Activated CD8-positive, alpha-beta T cell treated with anti-CD3 and anti-CD28 coated beads, Interleukin-2, amount 10 ng/mL, durations not matched to agents 7 days and 5 days (primary cell): ENCODE results near the gene CPSF3. TPM values are rescaled to one million over a fixed set of nuclear protein-coding genes. Genes with fewer than 3 reads are reported as not detected.

Experiments used
- ATAC-seq: fragments of 150-1000 bp; cut with Tn5 transposase; one replicate; pipeline ENCODE4 v1.10.0; 2021; ENCODE audit warnings: moderate library complexity
- CTCF ChIA-PET: fragments of 350-600 bp; sonication (Branson Sonifier 250); formaldehyde crosslinking; loops from one replicate; lab custom pipeline; 2021; ENCODE audit warnings: antibody characterized with exemption; lab: Charles Lee
- POLR2A ChIA-PET: fragments of 350-600 bp; sonication (Branson Sonifier 250); formaldehyde crosslinking; loops from one replicate; lab custom pipeline; 2021; ENCODE audit warnings: antibody characterized with exemption; lab: Charles Lee
- DNase-seq: peaks from one replicate; pipeline ENCODE4 v3.0.0-alpha.2; 2020
- H3K27ac Mint-ChIP-seq: one replicate; pipeline ENCODE4 v1.8.0; 2021; ENCODE audit warnings: mild to moderate bottlenecking, mixed read lengths
- H3K27me3 Mint-ChIP-seq: one replicate; pipeline ENCODE4 v1.8.0; 2021; ENCODE audit warnings: low read depth, mixed read lengths
- H3K36me3 Mint-ChIP-seq: one replicate; pipeline ENCODE4 v1.8.0; 2021; ENCODE audit warnings: low read depth, mixed read lengths
- H3K4me1 Mint-ChIP-seq: one replicate; pipeline ENCODE4 v1.8.0; 2021; ENCODE audit warnings: low read depth, mixed read lengths
- H3K4me3 Mint-ChIP-seq: one replicate; pipeline ENCODE4 v1.8.0; 2021; ENCODE audit warnings: mild to moderate bottlenecking, mixed read lengths
- H3K9me3 Mint-ChIP-seq: one replicate; pipeline ENCODE4 v1.8.0; 2022; ENCODE audit warnings: mixed read lengths; ENCODE audit not compliant: insufficient read depth
- total RNA-seq, 2 experiments: library from RNA; stranded (reverse); gene quantifications; one replicate each; pipeline ENCODE4 v1.2.3, GENCODE V29; 2021

CPSF3 gene
- total RNA-seq, 2 experiments from 2014 or later, result 54.1 to 55.2 TPM

- H3K4me1 Mint-ChIP-seq, result peaks cover 48% of the 10 kb centered on the region
- no peaks in the 10 kb centered on the region for H3K27me3 Mint-ChIP-seq
- H3K27ac Mint-ChIP-seq, result no peak overlapping the region
- ATAC-seq, result no peak
- ChIA-PET CTCF (no interaction called here), POLR2A (no interaction called here)
- H3K36me3 Mint-ChIP-seq, result peaks cover 56% of the 10 kb centered on the region
- DNase-seq, result no peak
- H3K9me3 Mint-ChIP-seq, result no peaks in the 10 kb centered on the region
- H3K4me3 Mint-ChIP-seq, result no peak overlapping the region
Observed at GRCh38 chr2:9415516-9416169, 7.8 kb upstream of the CPSF3 start.

- peaks cover 52% of the 10 kb centered on the region for H3K4me1 Mint-ChIP-seq
- no peaks in the 10 kb centered on the region for H3K9me3 Mint-ChIP-seq
- no peaks in the 10 kb centered on the region for H3K27me3 Mint-ChIP-seq
- DNase-seq (no peak), ATAC-seq (no peak)
- POLR2A ChIA-PET, result no interaction called here
- CTCF ChIA-PET, result no interaction called here
- peak overlapping the region; percentile 31 for H3K27ac Mint-ChIP-seq
- H3K36me3 Mint-ChIP-seq, result peaks cover 49% of the 10 kb centered on the region
- no peak overlapping the region for H3K4me3 Mint-ChIP-seq
Observed at GRCh38 chr2:9416267-9416961, 7.0 kb upstream of the CPSF3 start.

- peaks cover 51% of the 10 kb centered on the region for H3K36me3 Mint-ChIP-seq
- no peaks in the 10 kb centered on the region for H3K9me3 Mint-ChIP-seq
- ChIA-PET POLR2A (no interaction called here), CTCF (no interaction called here)
- ATAC-seq (no peak), DNase-seq (no peak)
- no peak overlapping the region for H3K4me3 Mint-ChIP-seq
- no peaks in the 10 kb centered on the region for H3K27me3 Mint-ChIP-seq
- H3K27ac Mint-ChIP-seq, result peak overlapping the region; percentile 31
- H3K4me1 Mint-ChIP-seq, result peaks cover 56% of the 10 kb centered on the region
Observed at GRCh38 chr2:9416962-9417316, 6.5 kb upstream of the CPSF3 start.

GRCh38 chr2:9417725-9418124, 5.7 kb upstream of the CPSF3 start:
- Mint-ChIP-seq H3K9me3 (no peaks in the 10 kb centered on the region), H3K4me1 (peaks cover 63% of the 10 kb centered on the region), H3K27ac (no peak overlapping the region), H3K4me3 (no peak overlapping the region), H3K27me3 (no peaks in the 10 kb centered on the region), H3K36me3 (peaks cover 52% of the 10 kb centered on the region)
- no peak for ATAC-seq
- no peak for DNase-seq
- ChIA-PET CTCF (no interaction called here), POLR2A (no interaction called here)

GRCh38 chr2:9418746-9419145, 4.7 kb upstream of the CPSF3 start:
- ChIA-PET POLR2A (no interaction called here), CTCF (no interaction called here)
- Mint-ChIP-seq H3K27ac (no peak overlapping the region), H3K36me3 (peaks cover 52% of the 10 kb centered on the region), H3K4me3 (no peak overlapping the region), H3K9me3 (no peaks in the 10 kb centered on the region), H3K27me3 (no peaks in the 10 kb centered on the region), H3K4me1 (peaks cover 63% of the 10 kb centered on the region)
- DNase-seq (no peak), ATAC-seq (no peak)

GRCh38 chr2:9419541-9419940, 3.9 kb upstream of the CPSF3 start:
- peaks cover 59% of the 10 kb centered on the region for H3K4me1 Mint-ChIP-seq
- H3K36me3 Mint-ChIP-seq, result peaks cover 47% of the 10 kb centered on the region
- no peak overlapping the region for H3K4me3 Mint-ChIP-seq
- CTCF ChIA-PET, result no interaction called here
- no peaks in the 10 kb centered on the region for H3K27me3 Mint-ChIP-seq
- POLR2A ChIA-PET, result no interaction called here
- H3K9me3 Mint-ChIP-seq, result no peaks in the 10 kb centered on the region
- DNase-seq (no peak), ATAC-seq (no peak)
- no peak overlapping the region for H3K27ac Mint-ChIP-seq

- CTCF ChIA-PET, result no interaction called here
- Mint-ChIP-seq H3K4me1 (peaks cover 54% of the 10 kb centered on the region), H3K4me3 (no peak overlapping the region), H3K9me3 (no peaks in the 10 kb centered on the region), H3K36me3 (peaks cover 47% of the 10 kb centered on the region), H3K27ac (no peak overlapping the region), H3K27me3 (no peaks in the 10 kb centered on the region)
- POLR2A ChIA-PET, result no interaction called here
- DNase-seq, result no peak
- ATAC-seq, result no peak
Observed at GRCh38 chr2:9420495-9420894, 3.0 kb upstream of the CPSF3 start.

GRCh38 chr2:9422321-9423099, 944 bp upstream of the CPSF3 start:
- ChIA-PET CTCF (interaction anchor here (0.9 kb wide), 1 partner anchor 377 kb away, joined by 3 read pairs; no protein-coding TSS in a partner anchor), POLR2A (interaction anchor here (0.6 to 4.9 kb wide), 5 partner anchors 12 to 700 kb away, joined by 4 to 20 read pairs (median 11); partner anchors contain the start of genes IAH1, RRM2 and YWHAQ)
- H3K4me1 Mint-ChIP-seq, result peaks cover 40% of the 10 kb centered on the region
- no peak overlapping the region for H3K4me3 Mint-ChIP-seq
- H3K27me3 Mint-ChIP-seq, result no peaks in the 10 kb centered on the region
- H3K36me3 Mint-ChIP-seq, result peaks cover 32% of the 10 kb centered on the region
- DNase-seq (peak; percentile 68), ATAC-seq (peak; percentile 48)
- peak overlapping the region; percentile 91 for H3K27ac Mint-ChIP-seq
- H3K9me3 Mint-ChIP-seq, result no peaks in the 10 kb centered on the region

- Mint-ChIP-seq H3K27ac (no peak overlapping the region), H3K27me3 (no peaks in the 10 kb centered on the region), H3K4me1 (peaks cover 32% of the 10 kb centered on the region), H3K4me3 (no peak overlapping the region), H3K36me3 (peaks cover 25% of the 10 kb centered on the region), H3K9me3 (no peaks in the 10 kb centered on the region)
- CTCF ChIA-PET, result interaction anchor here (0.9 kb wide), 1 partner anchor 47 kb away, joined by 4 read pairs; no protein-coding TSS in a partner anchor
- peak; percentile 13 for ATAC-seq
- peak; percentile 50 for DNase-seq
- POLR2A ChIA-PET, result interaction anchor here (0.7 to 4.9 kb wide), 8 partner anchors 8 to 839 kb away, joined by 3 to 20 read pairs (median 6); partner anchors contain the start of genes ADAM17, IAH1, RRM2 and YWHAQ
Observed at GRCh38 chr2:9423922-9424272, 443 bp downstream of the CPSF3 start.

GRCh38 chr2:9424447-9425164, 1.2 kb downstream of the CPSF3 start:
- POLR2A ChIA-PET, result interaction anchor here (0.7 to 4.9 kb wide), 7 partner anchors 8 to 840 kb away, joined by 3 to 20 read pairs (median 6); partner anchors contain the start of genes ADAM17, IAH1 and YWHAQ
- no peak for DNase-seq
- no peak for ATAC-seq
- Mint-ChIP-seq H3K4me1 (peaks cover 31% of the 10 kb centered on the region), H3K9me3 (no peaks in the 10 kb centered on the region), H3K4me3 (no peak overlapping the region), H3K27ac (no peak overlapping the region), H3K27me3 (no peaks in the 10 kb centered on the region), H3K36me3 (peaks cover 28% of the 10 kb centered on the region)
- CTCF ChIA-PET, result interaction anchor here (0.9 to 1.1 kb wide), 2 partner anchors 46 to 375 kb away, joined by 3 to 4 read pairs; no protein-coding TSS in a partner anchor

- H3K27ac Mint-ChIP-seq, result no peak overlapping the region
- no peaks in the 10 kb centered on the region for H3K9me3 Mint-ChIP-seq
Observed at GRCh38 chr2:9428965-9429577, 5.6 kb downstream of the CPSF3 start.

More at GRCh38 chr2:9428965-9429577, 5.6 kb downstream of the CPSF3 start:
- Mint-ChIP-seq H3K27me3 (no peaks in the 10 kb centered on the region), H3K4me3 (no peak overlapping the region), H3K36me3 (peaks cover 42% of the 10 kb centered on the region), H3K4me1 (peaks cover 18% of the 10 kb centered on the region)
- DNase-seq (no peak), ATAC-seq (no peak)
- CTCF ChIA-PET, result interaction anchor here (1.0 kb wide), 1 partner anchor 341 kb away, joined by 3 read pairs; no protein-coding TSS in a partner anchor
- POLR2A ChIA-PET, result no interaction called here
